Ureter (tissue), 1 donor: ENCODE data around the gene MPP7. TPM values are rescaled to one million over a fixed set of nuclear protein-coding genes. Genes with fewer than 3 reads are reported as not detected.

ENCODE experiments used
- DNase-seq: peaks from one replicate; pipeline ENCODE4 v3.0.0-alpha.2; 2020; ENCODE audit warnings: low spot score
- total RNA-seq: library from RNA; stranded (reverse); gene quantifications from one replicate; pipeline ENCODE4 v1.2.4, GENCODE V29; 2023
- donor health status: DM: yes; HTN: yes; CAD: no.

The MPP7 gene
- total RNA-seq, 1 donor from 2014 or later = 35.8 TPM

DNA sequence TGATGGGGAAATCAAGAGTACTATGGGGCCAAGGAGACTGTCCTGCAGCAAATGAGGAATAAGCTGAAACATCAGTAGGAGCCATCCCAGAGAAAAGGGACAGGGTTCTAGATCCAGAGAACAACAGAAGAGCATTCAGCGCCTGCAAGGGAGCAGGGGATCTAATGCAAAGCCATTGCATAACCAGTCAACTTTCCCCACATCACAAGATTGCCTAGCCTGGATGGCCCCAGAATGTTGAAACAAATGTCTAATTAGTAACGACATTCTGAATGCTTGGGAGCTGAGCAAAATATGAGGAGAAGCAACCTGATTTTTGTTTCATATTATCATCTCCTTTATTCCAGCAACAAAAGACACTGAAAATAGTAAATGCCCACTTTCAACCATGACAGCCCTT lies 2.7 kb upstream of the MPP7 start:
- DNase-seq = no peak

GRCh38 chr10:28304032-28304571 lies 1.2 kb upstream of the MPP7 start:
- no peak for DNase-seq

- peak; percentile 44 for DNase-seq
Observed at GRCh38 chr10:28302012-28302637, 739 bp downstream of the MPP7 start.

DNA sequence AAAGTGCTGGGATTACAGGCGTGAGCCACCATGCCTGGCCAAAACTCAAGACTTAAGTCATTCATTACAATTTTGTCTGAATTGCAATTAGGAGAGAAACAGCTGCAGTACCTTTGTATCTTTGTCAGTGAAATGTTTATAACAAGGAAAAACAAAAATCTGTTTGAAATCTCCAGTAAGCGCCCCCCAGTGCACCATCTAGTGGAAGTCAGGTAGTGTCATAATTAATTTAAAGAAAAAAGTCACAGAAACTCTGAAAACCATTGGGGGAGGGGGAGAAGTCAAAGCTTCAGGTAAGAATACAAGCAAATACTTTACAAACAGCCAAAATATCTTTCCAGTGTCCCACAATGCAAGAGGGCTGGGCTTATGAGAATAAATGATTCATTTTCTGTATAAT lies 2.8 kb downstream of the MPP7 start:
- DNase-seq = no peak

GRCh38 chr10:28298951-28299350 lies 3.9 kb downstream of the MPP7 start:
- DNase-seq = no peak

- DNase-seq = no peak
Observed at GRCh38 chr10:28296023-28296422, 6.8 kb downstream of the MPP7 start.

DNA sequence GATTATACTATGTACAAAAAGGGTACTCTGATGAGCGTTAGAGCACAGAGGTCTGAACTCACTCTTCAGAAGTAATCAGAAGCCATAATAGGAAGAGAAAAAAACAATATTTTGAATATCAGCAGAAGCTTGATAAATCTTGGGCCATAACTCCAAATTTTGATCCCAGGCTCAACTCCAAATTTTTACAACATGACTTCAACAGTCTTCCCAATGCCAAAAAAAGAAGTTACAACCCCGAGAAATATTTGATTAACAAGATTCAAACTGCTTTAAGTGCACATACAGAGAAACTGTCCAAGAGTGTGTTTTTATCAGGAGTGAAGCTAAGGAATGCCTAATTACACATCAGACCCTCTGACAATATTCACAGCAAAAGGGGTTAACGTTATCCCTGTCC lies 7.5 kb downstream of the MPP7 start:
- DNase-seq = no peak

DNA sequence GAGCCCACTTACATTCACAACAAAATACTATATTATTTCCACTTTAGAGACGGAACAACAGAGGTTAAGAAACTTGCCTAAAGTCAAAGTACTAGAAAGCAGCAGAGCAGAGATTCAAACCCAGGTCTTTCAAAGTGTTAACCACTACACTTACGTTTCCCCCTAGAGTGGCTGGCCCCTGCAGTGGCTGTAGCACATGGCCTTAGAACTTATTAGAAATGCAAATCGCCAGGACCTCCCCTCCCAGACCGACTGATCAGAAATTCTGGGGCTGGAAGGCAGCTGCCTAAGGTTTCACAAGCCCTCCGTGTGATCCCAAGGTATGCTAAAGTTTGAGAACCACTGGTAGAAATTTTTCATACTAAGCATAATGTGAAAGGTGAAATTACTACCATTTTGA lies 8.1 kb downstream of the MPP7 start:
- DNase-seq = no peak

DNA sequence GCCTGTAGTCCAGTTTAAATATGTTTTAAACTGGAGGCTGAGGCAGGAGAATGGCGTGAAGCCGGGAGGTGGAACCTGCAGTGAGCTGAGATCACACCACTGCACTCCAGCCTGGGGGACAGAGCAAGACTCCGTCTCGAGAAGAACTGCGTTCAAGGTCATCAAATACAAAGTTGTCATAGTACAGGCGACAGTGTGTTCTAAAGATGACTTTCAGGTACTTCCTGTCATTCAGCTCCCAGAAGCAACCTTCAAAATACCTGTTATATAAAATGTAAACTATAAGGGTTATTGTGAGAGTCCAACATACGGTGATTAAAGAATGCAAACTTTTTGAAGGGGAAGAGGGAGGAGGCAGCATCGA lies 8.7 kb downstream of the MPP7 start:
- no peak for DNase-seq

DNA sequence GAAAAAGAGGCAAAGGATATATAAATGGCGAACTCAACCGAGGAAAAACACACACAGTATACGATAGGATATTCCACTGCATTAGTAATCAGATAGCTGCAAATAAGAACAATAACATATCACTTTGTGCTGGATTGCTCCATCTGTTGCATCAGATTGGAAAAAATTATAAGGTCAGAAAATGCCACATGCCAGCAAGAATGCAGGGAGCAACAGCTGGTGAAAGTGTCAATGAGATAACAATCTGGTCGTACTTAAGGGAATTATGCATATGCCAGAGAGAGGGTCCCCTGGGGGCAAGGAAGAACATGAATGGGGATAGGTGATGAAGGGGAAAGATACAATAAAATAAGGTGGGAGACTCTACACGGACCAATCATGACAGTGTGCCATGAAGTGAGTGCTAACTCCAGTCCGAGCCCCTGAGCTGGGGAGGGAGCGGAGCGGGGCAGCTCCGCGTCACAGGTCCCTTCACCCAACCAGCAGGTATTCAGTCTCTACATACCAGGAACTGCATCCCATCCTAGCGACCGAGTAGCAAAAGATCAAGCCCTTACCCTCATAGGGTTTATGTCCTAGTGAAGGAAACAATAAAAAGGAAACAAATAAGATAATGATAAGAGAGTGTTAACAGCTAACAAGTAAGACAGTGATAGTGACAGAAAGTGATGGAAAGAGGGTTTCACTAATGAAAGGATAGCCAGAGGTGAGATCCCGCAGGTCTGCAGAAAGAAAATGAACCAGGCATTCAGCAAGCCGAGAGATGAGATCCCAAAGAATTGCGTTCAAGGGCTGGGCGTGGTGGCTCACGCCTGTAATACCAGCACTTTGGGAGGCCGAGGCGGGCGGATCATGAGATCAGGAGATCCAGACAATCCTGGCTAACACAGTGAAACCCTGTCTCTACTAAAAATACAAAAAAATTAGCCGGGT lies 9.4 kb downstream of the MPP7 start:
- no peak for DNase-seq

- no peak for DNase-seq
Observed at GRCh38 chr10:28291881-28292297, 11.0 kb downstream of the MPP7 start.

DNA sequence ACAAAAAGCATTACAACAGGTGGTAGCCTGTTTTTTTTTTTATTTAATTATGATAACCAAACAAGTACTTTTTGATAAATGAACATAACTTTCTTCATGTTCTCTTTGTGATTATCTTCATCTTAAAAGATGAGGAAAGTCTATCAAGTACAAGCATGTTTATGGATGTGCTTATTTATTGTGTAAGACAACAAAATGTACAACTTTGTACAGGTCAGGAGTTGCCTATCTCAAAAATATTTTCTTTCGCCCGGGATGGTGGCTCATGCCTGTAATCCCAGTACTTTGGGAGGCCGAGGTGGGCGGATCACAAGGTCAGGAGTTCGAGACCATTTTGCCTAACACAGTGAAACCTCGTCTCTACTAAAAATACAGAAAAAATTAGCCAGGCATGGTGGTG lies 17.0 kb downstream of the MPP7 start:
- no peak for DNase-seq

GRCh38 chr10:28284126-28284525 lies 18.7 kb downstream of the MPP7 start:
- DNase-seq = peak; percentile 62

- no peak for DNase-seq
Observed at GRCh38 chr10:28283251-28283650, 19.6 kb downstream of the MPP7 start.

GRCh38 chr10:28282336-28282735 lies 20.5 kb downstream of the MPP7 start:
- no peak for DNase-seq

- no peak for DNase-seq
Observed at GRCh38 chr10:28281726-28282315, 21.0 kb downstream of the MPP7 start.

DNA sequence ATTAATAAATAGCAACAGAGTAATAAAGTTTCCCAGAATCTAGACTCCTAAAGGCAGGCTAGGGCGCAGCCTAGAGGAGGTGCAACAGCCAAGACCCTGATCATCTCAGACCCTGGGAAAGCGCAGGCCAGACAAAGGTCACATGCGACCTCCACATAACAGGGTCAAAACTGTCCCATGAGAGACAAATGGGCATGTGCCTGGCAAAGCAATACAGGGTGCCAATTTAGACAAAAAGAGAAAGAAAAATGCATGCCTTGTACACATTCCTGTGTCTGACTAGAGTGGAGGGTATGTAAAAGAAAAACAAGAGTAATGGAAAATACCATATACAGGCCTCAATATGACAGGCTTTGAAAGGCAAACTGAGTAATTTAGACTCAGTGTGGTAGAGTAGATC lies 22.2 kb downstream of the MPP7 start:
- no peak for DNase-seq

DNA sequence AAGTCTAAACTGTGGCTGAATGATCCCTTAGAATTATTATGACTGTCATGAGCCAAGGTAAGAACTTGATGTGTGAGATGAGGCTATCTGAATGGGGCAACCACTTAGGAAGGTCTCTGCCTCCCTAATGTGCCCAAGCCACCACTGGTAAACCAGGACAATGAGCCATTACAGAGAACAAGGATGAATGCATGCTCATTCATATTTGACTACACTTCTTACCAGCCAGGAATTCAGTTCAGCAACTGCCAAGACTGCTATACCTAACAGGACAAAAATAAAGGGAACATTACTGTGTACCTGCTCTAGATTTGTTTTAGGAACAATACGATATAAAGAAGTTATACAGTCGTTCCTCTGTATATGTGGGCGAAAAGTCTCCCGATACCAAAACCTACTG lies 23.0 kb downstream of the MPP7 start:
- no peak for DNase-seq

- DNase-seq = no peak
Observed at GRCh38 chr10:28278842-28279241, 24.0 kb downstream of the MPP7 start.

- no peak for DNase-seq
Observed at GRCh38 chr10:28276384-28276783, 26.5 kb downstream of the MPP7 start.

DNA sequence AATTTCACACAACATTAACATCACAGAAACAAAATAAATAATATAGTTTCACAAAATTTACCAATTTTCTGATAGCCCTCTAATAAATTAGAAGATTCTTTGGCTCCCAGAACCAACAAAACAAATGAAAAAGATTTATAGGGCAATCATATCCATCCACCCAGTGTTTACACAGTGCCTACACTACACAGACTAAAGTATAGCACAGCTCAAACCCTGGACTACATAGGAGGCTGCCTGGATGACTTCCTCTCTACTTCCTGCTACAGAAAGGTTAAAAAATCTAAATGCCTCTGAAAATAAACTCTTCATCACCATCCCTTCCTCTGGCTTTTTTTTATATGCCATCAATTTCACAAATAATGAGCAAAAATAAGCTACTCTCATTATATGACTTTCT lies 28.4 kb downstream of the MPP7 start:
- no peak for DNase-seq

DNA sequence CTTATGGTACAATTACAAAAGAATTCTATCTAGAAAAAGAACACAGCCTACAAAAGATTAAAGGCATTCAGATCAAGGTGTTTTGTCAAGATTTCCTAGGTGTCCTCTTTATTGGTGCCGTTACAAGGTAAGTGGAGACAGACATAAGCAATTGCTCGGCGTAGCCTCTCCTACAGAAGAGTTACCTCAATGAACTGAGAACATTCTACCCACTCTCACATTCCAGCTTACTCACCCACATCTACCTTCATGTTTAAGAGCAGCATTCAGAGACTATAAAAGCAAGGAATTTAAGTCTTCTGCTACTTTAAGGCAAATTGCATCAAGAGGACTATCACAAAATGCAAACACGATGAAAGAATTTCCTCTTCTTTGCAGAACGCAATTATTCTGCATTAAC lies 29.5 kb downstream of the MPP7 start:
- DNase-seq = no peak
